Measurements from ENCODE around the gene DDX1. TPM values are rescaled to one million over a fixed set of nuclear protein-coding genes. Genes with fewer than 3 reads are reported as not detected.

Gene DDX1
- total RNA-seq, 1 donor from 2014 or later = 105 TPM

DNA sequence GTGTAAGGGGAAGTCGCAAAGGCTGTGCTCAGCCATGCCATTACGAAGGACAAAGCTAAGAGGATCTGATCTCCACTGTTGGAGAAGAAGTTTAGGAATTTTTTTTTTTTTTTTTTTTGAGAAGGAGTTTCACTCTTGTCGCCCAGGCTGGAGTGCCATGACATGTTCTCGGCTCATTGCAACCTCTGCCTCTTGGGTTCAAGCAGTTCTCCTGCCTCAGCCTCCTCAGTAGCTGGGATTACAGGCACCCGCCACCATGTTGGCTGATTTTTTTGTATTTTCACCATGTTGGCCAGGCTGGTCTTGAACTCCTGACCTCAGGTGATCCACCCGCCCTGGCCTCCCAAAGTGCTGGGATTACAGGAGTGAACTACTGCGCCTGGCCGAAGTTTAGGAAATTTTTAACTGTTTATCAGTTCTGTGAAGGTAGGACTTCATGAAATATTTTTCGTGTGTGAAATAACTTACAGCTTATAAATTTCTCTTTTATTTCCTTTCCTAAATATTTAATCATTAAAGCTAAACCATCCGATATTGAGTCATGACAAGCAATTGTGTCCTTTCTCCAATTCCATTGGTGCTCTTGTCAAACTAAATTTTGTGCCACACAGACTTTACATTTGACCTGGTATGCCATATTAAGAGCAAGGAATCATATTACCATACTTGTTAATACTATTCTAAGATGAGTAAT lies 22.2 kb downstream of the DDX1 start:
- peaks cover 13 to 31% (median 31%) of the 10 kb centered on the region in 3 donors for H3K36me3 ChIP-seq (ENCODE audit: control insufficient read depth in 3 of 3, insufficient read depth in 3 of 3, low read length in 3 of 3)

DNA sequence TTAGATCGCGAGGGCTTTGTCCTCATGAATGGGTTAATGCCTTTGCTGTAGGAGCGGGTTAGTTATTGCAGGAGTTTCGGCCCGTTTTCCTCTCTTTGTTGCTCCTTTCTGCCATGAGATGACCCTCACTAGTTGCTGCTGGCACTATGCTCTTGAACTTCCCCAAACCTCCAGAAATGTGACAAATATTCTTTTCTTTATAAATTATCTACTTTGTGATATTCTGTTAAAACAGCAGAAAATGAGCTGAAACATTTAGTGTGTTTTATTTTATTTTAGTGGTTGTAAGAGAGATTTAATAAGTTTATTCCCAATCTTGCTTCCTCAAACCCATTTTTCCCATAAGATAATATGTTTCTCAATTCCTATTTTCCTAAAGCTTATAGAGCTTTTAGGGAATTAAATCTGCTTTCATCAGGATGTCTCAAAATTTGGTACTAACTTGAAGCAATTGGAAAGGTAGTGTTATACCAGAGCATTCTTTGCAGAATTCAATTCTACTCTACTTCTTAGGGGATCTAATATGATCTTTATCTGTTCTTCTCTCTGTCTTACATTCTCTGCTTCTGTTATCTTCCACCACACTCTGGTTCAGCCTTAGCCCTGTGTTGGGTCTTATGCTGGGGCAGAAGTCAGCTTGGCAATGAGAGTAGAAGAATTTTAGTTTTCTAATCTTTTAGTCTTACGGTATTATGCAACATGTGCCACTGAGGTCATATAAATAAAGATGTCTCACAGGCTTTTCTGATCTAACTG lies 23.1 kb downstream of the DDX1 start:
- Histone ChIP-seq H3K9me3 (ENCODE audit: control insufficient read depth in 3 of 3, low read length in 3 of 3) (no peaks in the 10 kb centered on the region), H3K27me3 (ENCODE audit: control insufficient read depth in 3 of 3, insufficient read depth in 3 of 3, low read length in 3 of 3) (no peaks in the 10 kb centered on the region), H3K27ac (ENCODE audit: low read depth, low read length) (no peak overlapping the region), H3K9ac (ENCODE audit: low read depth in 1 of 3, low read length in 3 of 3) (no peak overlapping the region), H3K4me3 (ENCODE audit: low read length in 3 of 3) (no peak overlapping the region), H3K36me3 (ENCODE audit: control insufficient read depth in 3 of 3, insufficient read depth in 3 of 3, low read length in 3 of 3) (peaks cover 14 to 33% (median 31%) of the 10 kb centered on the region in 3 donors), H3K4me1 (ENCODE audit: control insufficient read depth in 3 of 3, insufficient read depth in 3 of 3, low read length in 3 of 3) (no peaks in the 10 kb centered on the region)

More for the DNA sequence above, 22.2 kb downstream of the DDX1 start:
- Histone ChIP-seq H3K4me3 (ENCODE audit: low read length in 3 of 3) (no peak overlapping the region), H3K27me3 (ENCODE audit: control insufficient read depth in 3 of 3, insufficient read depth in 3 of 3, low read length in 3 of 3) (no peaks in the 10 kb centered on the region), H3K4me1 (ENCODE audit: control insufficient read depth in 3 of 3, insufficient read depth in 3 of 3, low read length in 3 of 3) (no peaks in the 10 kb centered on the region), H3K9ac (ENCODE audit: low read depth in 1 of 3, low read length in 3 of 3) (no peak overlapping the region), H3K27ac (ENCODE audit: low read depth, low read length) (no peak overlapping the region), H3K9me3 (ENCODE audit: control insufficient read depth in 3 of 3, low read length in 3 of 3) (no peaks in the 10 kb centered on the region)

GRCh38 chr2:15615301-15615920 lies 23.7 kb downstream of the DDX1 start:
- no peak overlapping the region for H3K9ac ChIP-seq (ENCODE audit: low read depth in 1 of 3, low read length in 3 of 3)
- no peak overlapping the region for H3K27ac ChIP-seq (ENCODE audit: low read depth, low read length)
- no peaks in the 10 kb centered on the region for H3K27me3 ChIP-seq (ENCODE audit: control insufficient read depth in 3 of 3, insufficient read depth in 3 of 3, low read length in 3 of 3)
- H3K9me3 ChIP-seq (ENCODE audit: control insufficient read depth in 3 of 3, low read length in 3 of 3) = no peaks in the 10 kb centered on the region
- H3K4me3 ChIP-seq (ENCODE audit: low read length in 3 of 3) = no peak overlapping the region
- no peaks in the 10 kb centered on the region for H3K4me1 ChIP-seq (ENCODE audit: control insufficient read depth in 3 of 3, insufficient read depth in 3 of 3, low read length in 3 of 3)
- H3K36me3 ChIP-seq (ENCODE audit: control insufficient read depth in 3 of 3, insufficient read depth in 3 of 3, low read length in 3 of 3) = peaks cover 12 to 33% (median 31%) of the 10 kb centered on the region in 3 donors

DNA sequence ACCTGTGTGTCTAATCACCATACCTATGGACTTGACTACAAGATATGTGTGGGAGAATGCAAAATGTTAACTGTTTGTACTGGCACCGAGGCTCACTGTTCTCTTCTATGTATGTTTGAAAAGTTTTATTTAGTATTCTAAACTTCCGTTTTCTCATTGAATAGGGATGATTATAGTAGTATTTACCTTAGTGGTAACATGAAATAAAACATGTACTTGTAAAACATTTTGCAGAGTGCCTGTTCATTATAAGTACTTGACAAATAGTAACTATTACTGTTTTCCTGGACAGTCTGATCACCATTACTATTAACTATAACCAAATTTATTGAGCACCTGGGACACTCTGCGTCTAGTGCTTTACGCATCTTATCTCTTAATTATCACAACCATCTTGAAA lies 24.8 kb downstream of the DDX1 start:
- Histone ChIP-seq H3K27ac (ENCODE audit: low read depth, low read length) (no peak overlapping the region), H3K27me3 (ENCODE audit: control insufficient read depth in 3 of 3, insufficient read depth in 3 of 3, low read length in 3 of 3) (no peaks in the 10 kb centered on the region), H3K4me3 (ENCODE audit: low read length in 3 of 3) (no peak overlapping the region), H3K9me3 (ENCODE audit: control insufficient read depth in 3 of 3, low read length in 3 of 3) (no peaks in the 10 kb centered on the region), H3K4me1 (ENCODE audit: control insufficient read depth in 3 of 3, insufficient read depth in 3 of 3, low read length in 3 of 3) (no peaks in the 10 kb centered on the region), H3K9ac (ENCODE audit: low read depth in 1 of 3, low read length in 3 of 3) (no peak overlapping the region), H3K36me3 (ENCODE audit: control insufficient read depth in 3 of 3, insufficient read depth in 3 of 3, low read length in 3 of 3) (peaks cover 11 to 39% (median 35%) of the 10 kb centered on the region in 3 donors)

DNA sequence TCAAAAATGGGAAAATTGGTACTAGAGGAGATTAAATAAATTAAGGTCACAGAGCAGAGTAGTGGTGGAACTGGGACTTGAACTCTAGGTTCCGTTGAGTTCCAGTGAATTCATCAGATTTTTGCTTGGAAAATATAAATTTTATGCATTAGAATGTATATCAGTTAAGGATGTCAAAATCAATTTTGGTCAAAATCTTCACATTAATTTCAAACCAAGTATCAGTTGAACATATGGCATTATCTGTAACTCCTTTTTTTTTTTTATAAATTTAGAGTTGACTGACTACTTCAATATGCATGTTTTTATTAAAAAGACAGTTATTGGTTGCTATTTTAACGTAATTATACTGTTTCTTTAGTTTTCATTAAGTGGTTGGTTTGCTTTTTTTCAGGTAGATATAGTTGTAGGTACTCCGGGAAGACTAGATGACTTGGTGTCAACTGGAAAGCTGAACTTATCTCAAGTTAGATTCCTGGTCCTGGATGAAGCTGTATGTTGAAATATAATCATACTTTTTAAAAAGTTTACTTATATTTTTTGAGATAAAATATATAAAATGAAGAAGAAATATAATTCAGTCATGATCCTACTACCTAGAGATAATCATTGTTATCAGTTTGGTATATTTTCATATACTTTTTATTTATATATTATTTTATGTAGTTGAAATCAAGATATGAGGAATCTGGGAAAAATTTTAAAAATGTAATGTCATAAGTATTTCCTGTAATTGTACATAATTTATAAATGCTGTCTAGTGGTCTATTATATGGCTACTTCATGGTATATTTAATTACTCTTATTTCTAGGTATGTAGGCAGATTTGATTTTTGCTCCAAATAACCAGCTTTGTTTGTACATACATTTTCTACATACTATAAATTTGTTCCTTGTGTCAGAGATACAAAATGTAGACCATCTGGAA lies 25.4 kb downstream of the DDX1 start:
- H3K27ac ChIP-seq (ENCODE audit: low read depth, low read length) = no peak overlapping the region
- H3K27me3 ChIP-seq (ENCODE audit: control insufficient read depth in 3 of 3, insufficient read depth in 3 of 3, low read length in 3 of 3) = no peaks in the 10 kb centered on the region
- no peak overlapping the region for H3K4me3 ChIP-seq (ENCODE audit: low read length in 3 of 3)
- H3K36me3 ChIP-seq (ENCODE audit: control insufficient read depth in 3 of 3, insufficient read depth in 3 of 3, low read length in 3 of 3) = peaks cover 11 to 45% (median 39%) of the 10 kb centered on the region in 3 donors
- H3K4me1 ChIP-seq (ENCODE audit: control insufficient read depth in 3 of 3, insufficient read depth in 3 of 3, low read length in 3 of 3) = no peaks in the 10 kb centered on the region
- H3K9me3 ChIP-seq (ENCODE audit: control insufficient read depth in 3 of 3, low read length in 3 of 3) = no peaks in the 10 kb centered on the region
- no peak overlapping the region for H3K9ac ChIP-seq (ENCODE audit: low read depth in 1 of 3, low read length in 3 of 3)

DNA sequence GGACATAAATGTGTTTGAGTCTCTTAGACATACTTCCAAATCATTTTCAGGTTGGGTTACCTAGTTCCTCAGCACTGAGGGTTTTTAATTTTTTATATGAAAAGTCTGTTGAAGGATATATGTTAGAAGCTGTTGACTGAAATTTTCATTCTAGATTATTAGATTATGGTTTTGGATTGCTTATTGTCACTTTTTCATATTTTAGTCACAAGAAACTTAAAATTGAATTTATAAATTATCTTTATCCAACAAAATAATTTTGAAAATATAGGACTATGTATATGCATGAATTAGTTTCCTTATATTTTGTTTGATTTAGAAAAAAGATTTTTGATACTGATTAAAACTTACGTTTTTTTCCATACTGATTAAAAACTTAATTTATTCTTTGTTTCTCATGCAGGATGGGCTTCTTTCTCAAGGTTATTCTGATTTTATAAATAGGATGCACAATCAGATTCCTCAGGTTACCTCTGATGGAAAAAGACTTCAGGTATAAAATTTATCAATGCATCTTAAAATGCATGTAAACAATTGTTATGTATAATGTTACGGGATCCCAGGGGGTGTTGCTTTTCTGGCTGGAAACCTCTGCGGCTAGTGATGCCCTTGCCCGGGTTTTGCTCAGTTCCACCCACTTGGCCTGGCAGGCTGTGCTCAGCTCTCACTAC lies 26.2 kb downstream of the DDX1 start:
- Histone ChIP-seq H3K36me3 (ENCODE audit: control insufficient read depth in 3 of 3, insufficient read depth in 3 of 3, low read length in 3 of 3) (peaks cover 11 to 47% (median 47%) of the 10 kb centered on the region in 3 donors), H3K4me1 (ENCODE audit: control insufficient read depth in 3 of 3, insufficient read depth in 3 of 3, low read length in 3 of 3) (no peaks in the 10 kb centered on the region), H3K27ac (ENCODE audit: low read depth, low read length) (no peak overlapping the region), H3K9ac (ENCODE audit: low read depth in 1 of 3, low read length in 3 of 3) (no peak overlapping the region), H3K9me3 (ENCODE audit: control insufficient read depth in 3 of 3, low read length in 3 of 3) (no peaks in the 10 kb centered on the region), H3K27me3 (ENCODE audit: control insufficient read depth in 3 of 3, insufficient read depth in 3 of 3, low read length in 3 of 3) (no peaks in the 10 kb centered on the region), H3K4me3 (ENCODE audit: low read length in 3 of 3) (no peak overlapping the region)

DNA sequence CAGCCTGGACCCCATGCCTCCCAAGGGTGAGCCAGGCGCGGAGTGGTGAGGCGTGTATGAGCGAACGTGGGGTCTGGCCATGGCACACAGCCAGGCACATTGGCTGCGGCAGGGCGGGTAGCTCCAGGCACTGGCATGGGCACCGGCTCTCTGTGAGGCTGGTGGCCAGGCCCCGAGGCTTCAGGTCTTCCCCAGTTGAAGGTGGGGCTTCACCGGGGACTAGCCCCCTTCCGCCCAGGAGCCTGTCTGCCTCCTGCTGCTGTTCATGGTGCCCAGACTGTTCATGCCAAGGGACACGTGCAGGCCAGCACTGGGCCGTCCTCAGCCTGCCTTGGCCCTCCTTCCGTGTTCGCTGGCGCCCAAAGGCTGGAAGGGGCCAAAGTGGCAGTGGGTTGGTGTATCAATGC lies 26.8 kb downstream of the DDX1 start:
- Histone ChIP-seq H3K9me3 (ENCODE audit: control insufficient read depth in 3 of 3, low read length in 3 of 3) (no peaks in the 10 kb centered on the region), H3K27me3 (ENCODE audit: control insufficient read depth in 3 of 3, insufficient read depth in 3 of 3, low read length in 3 of 3) (no peaks in the 10 kb centered on the region), H3K27ac (ENCODE audit: low read depth, low read length) (no peak overlapping the region), H3K4me1 (ENCODE audit: control insufficient read depth in 3 of 3, insufficient read depth in 3 of 3, low read length in 3 of 3) (no peaks in the 10 kb centered on the region), H3K36me3 (ENCODE audit: control insufficient read depth in 3 of 3, insufficient read depth in 3 of 3, low read length in 3 of 3) (peaks cover 13 to 49% (median 48%) of the 10 kb centered on the region in 3 donors), H3K4me3 (ENCODE audit: low read length in 3 of 3) (no peak overlapping the region), H3K9ac (ENCODE audit: low read depth in 1 of 3, low read length in 3 of 3) (no peak overlapping the region)

DNA sequence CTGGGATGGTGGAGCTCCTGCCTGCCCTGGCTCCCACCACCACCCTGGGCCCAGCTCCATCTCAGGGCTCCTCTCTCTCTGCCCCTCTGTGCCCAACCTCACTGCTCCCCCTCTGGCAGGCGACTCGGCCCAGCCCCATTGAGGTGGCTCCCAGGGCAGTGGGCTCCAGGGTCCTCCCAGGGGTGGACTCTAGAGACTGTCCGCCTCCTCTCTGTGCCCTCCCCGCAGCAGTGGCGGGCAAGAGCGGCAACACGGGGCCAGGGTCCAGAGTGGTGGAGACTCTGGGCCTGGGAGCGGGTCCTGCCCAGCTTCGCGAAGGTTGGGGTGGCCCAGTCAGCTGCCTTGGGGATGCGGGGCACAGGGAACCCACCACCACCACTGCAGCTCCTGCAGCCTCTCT lies 27.4 kb downstream of the DDX1 start:
- no peaks in the 10 kb centered on the region for H3K9me3 ChIP-seq (ENCODE audit: control insufficient read depth in 3 of 3, low read length in 3 of 3)
- no peaks in the 10 kb centered on the region for H3K4me1 ChIP-seq (ENCODE audit: control insufficient read depth in 3 of 3, insufficient read depth in 3 of 3, low read length in 3 of 3)
- no peak overlapping the region for H3K9ac ChIP-seq (ENCODE audit: low read depth in 1 of 3, low read length in 3 of 3)
- peaks cover 16 to 54% (median 52%) of the 10 kb centered on the region in 3 donors for H3K36me3 ChIP-seq (ENCODE audit: control insufficient read depth in 3 of 3, insufficient read depth in 3 of 3, low read length in 3 of 3)
- no peaks in the 10 kb centered on the region for H3K27me3 ChIP-seq (ENCODE audit: control insufficient read depth in 3 of 3, insufficient read depth in 3 of 3, low read length in 3 of 3)
- H3K27ac ChIP-seq (ENCODE audit: low read depth, low read length) = no peak overlapping the region
- no peak overlapping the region for H3K4me3 ChIP-seq (ENCODE audit: low read length in 3 of 3)

DNA sequence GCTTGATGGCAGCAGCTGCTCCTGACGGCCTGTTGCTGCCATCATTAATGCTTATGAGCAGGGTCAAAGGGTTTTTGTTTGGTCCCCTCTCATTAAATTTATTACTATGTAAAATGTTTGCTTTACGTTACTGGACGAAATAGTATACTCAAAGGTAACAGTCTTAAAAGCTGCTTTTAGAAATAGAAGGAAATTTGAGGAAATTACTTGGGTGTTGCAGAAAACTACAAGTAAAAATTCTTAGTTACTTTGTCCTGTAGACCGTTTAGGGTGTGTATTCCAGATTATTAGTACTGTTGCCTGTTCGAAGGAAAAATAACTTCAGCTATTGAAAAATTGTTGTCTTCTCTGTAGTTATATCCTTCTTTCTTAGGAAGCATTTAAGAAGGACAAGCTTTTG lies 27.8 kb downstream of the DDX1 start:
- Histone ChIP-seq H3K27ac (ENCODE audit: low read depth, low read length) (no peak overlapping the region), H3K9me3 (ENCODE audit: control insufficient read depth in 3 of 3, low read length in 3 of 3) (no peaks in the 10 kb centered on the region), H3K27me3 (ENCODE audit: control insufficient read depth in 3 of 3, insufficient read depth in 3 of 3, low read length in 3 of 3) (no peaks in the 10 kb centered on the region), H3K4me1 (ENCODE audit: control insufficient read depth in 3 of 3, insufficient read depth in 3 of 3, low read length in 3 of 3) (no peaks in the 10 kb centered on the region), H3K9ac (ENCODE audit: low read depth in 1 of 3, low read length in 3 of 3) (no peak overlapping the region), H3K4me3 (ENCODE audit: low read length in 3 of 3) (no peak overlapping the region), H3K36me3 (ENCODE audit: control insufficient read depth in 3 of 3, insufficient read depth in 3 of 3, low read length in 3 of 3) (peaks cover 16 to 58% (median 57%) of the 10 kb centered on the region in 3 donors)
